Spleen (tissue), 11 donors: ENCODE measurements around the gene GRM8. TPM values are rescaled to one million over a fixed set of nuclear protein-coding genes. Genes with fewer than 3 reads are reported as not detected.

ENCODE experiments used
- DNase-seq: peaks from one replicate; pipeline ENCODE4 v3.0.0-alpha.2; 2020
- H3K27ac ChIP-seq, 8 donors: fragments of 200-600 bp; sonication (generic) in 7 of 8; 1 replicate in 4 of 8; 2 replicates in 4 of 8; pipeline versions ENCODE4 v1.5.0 to v1.8.0; 2016 to 2021; ENCODE audit warnings: inconsistent platforms in 4 of 8, mild to moderate bottlenecking in 4 of 8, moderate library complexity in 1 of 8
- H3K27me3 ChIP-seq, 7 donors: fragments of 200-600 bp; sonication (generic) in 6 of 7; replicated peaks in 1 of 7; 1 replicate in 4 of 7; 2 replicates in 3 of 7; pipeline versions ENCODE4 v1.5.0 to v1.8.0; 2016 to 2021; ENCODE audit warnings: inconsistent platforms in 3 of 7, mild to moderate bottlenecking in 1 of 7
- H3K36me3 ChIP-seq, 6 donors: fragments of 200-600 bp; sonication (generic) in 5 of 6; 1 replicate in 4 of 6; 2 replicates in 2 of 6; pipeline versions ENCODE4 v1.5.0 to v1.8.0; 2016 to 2021; ENCODE audit warnings: inconsistent platforms in 2 of 6
- H3K4me1 ChIP-seq, 6 donors: fragments of 200-600 bp; sonication (generic) in 5 of 6; 1 replicate in 3 of 6; 2 replicates in 3 of 6; pipeline versions ENCODE4 v1.5.0 to v1.8.0; 2016 to 2021; ENCODE audit warnings: inconsistent platforms in 3 of 6
- H3K4me3 ChIP-seq, 8 donors: fragments of 200-600 bp; sonication (generic) in 7 of 8; 1 replicate in 4 of 8; 2 replicates in 4 of 8; pipeline versions ENCODE4 v1.5.0 to v1.8.0; 2016 to 2021; ENCODE audit warnings: inconsistent platforms in 4 of 8, mild to moderate bottlenecking in 4 of 8, moderate library complexity in 2 of 8
- H3K9me3 ChIP-seq, 8 donors: fragments of 200-600 bp; sonication (generic) in 7 of 8; 1 replicate in 4 of 8; 2 replicates in 4 of 8; pipeline versions ENCODE4 v1.5.0 to v1.8.0; 2016 to 2021; ENCODE audit warnings: inconsistent platforms in 4 of 8
- POLR2A ChIP-seq, 3 donors: fragments of 450-650 bp; IDR thresholded peaks; one replicate each; pipeline ENCODE4 v1.5.1; 2017; ENCODE audit warnings: antibody characterized with exemption in 3 of 3, mild to moderate bottlenecking in 1 of 3
- POLR2AphosphoS5 ChIP-seq, 3 donors: sonication (generic); formaldehyde crosslinking; IDR thresholded peaks; one replicate each; pipeline ENCODE4 v1.5.1; 2017; ENCODE audit warnings: antibody characterized with exemption in 3 of 3
- WGBS, 5 donors: extraction: QIAGEN DNeasy Blood & Tissue Kit in 3 of 5; methylation state at CpG; one replicate each; pipeline versions ENCODE4 v1.1.5 to v1.1.7; 2013 to 2018; 5-methylcytosine and 5-hydroxymethylcytosine counted together
- intact Hi-C: fragments of 100-400 bp; cut with DNase I; formaldehyde crosslinking; loops from one replicate; pipeline ENCODE4 v1.15.0; 2023; ENCODE audit warnings: low total_unique reads
- polyA plus RNA-seq, 3 donors: library from polyadenylated mRNA; stranded (reverse); fragments of 200-250 nt; gene quantifications; one replicate each; pipeline ENCODE4 v1.2.1, GENCODE V29; 2013
- total RNA-seq, 7 donors: library from RNA; depleted of rRNA in 3 of 7; stranded (reverse); fragments of >200 nt in 3 of 7; fragmentation: NEBNext Ultra II Directional in 4 of 7; extraction: Animal tissue kit (Norgen Biotek cat#: 25700) in 4 of 7; gene quantifications; one replicate each; pipeline versions ENCODE4 v1.1.0 to v1.2.1, GENCODE V29; 2016 to 2021
- TF ChIP-seq, protein P1 (sequence below), 11 experiments: fragments of 200-600 bp in 7 of 11; fragments of 450-650 bp in 4 of 11; sonication (generic) in 4 of 11; IDR thresholded peaks in 8 of 11; conservative IDR thresholded peaks in 3 of 11; 1 replicate in 7 of 11; 2 replicates in 4 of 11; pipeline versions ENCODE4 v1.4.0 to v1.8.0; 2016 to 2021; ENCODE audit warnings: antibody characterized with exemption in 11 of 11, inconsistent platforms in 4 of 11, mild to moderate bottlenecking in 1 of 11
- donor health status: healthy with polysubstance abuse.
- donor health status: DM: no; HTN: no; CAD: no; lungs with moderate emphysema.
- donor health status: DM: no; HTN: no; CAD: no.
- donor health status: Bipolar disorder and iron deficiency.
- donor health status: healthy.
- donor health status: DM: no; HTN: no; CAD: no.
- donor health status: DM: yes; HTN: yes; CAD: no.

The GRM8 gene
- total and polyA plus RNA-seq, 10 donors: 0.30 to 0.60 TPM; not detected in 8

DNA sequence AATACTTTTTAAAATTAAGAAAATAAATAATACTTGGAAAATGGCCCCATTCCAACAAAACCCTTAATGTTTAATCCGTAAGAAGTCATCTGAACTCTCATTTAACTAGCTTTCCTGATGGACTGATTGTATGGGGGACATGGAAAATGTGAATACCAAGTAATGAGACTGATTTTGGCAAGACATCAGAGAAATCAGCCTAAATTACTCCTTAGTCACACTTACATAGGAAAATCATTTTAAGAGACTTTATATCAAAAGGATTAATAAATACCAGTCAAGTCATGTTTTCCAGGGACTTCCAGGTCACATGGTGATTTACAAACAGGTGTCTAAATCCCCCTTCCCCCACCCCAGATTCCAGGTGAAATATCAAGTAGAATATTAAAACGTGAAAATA is 58.2 kb downstream of the GRM8 start:
- TF ChIP-seq POLR2A (IDR thresholded peaks at IDR 0.05): no peak
- TF ChIP-seq, protein P1, sequence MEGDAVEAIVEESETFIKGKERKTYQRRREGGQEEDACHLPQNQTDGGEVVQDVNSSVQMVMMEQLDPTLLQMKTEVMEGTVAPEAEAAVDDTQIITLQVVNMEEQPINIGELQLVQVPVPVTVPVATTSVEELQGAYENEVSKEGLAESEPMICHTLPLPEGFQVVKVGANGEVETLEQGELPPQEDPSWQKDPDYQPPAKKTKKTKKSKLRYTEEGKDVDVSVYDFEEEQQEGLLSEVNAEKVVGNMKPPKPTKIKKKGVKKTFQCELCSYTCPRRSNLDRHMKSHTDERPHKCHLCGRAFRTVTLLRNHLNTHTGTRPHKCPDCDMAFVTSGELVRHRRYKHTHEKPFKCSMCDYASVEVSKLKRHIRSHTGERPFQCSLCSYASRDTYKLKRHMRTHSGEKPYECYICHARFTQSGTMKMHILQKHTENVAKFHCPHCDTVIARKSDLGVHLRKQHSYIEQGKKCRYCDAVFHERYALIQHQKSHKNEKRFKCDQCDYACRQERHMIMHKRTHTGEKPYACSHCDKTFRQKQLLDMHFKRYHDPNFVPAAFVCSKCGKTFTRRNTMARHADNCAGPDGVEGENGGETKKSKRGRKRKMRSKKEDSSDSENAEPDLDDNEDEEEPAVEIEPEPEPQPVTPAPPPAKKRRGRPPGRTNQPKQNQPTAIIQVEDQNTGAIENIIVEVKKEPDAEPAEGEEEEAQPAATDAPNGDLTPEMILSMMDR (IDR thresholded peaks at IDR 0.05 in 8 of 11, conservative IDR thresholded peaks at IDR 0.05 in 3 of 11): no peak
- TF ChIP-seq POLR2AphosphoS5 (IDR thresholded peaks at IDR 0.05): no peak
- DNase-seq: no peak
- Histone ChIP-seq H3K9me3 (no peaks in the 10 kb centered on the region), H3K36me3 (no peaks in the 10 kb centered on the region), H3K27me3 (peaks cover 0 to 11% (median 0%) of the 10 kb centered on the region in 7 donors), H3K27ac (no peak overlapping the region), H3K4me3 (no peak overlapping the region), H3K4me1 (no peaks in the 10 kb centered on the region)
- 57 to 70% (median 57%) methylated on average over 2 of the region's 2 CpGs for WGBS, 5 donors
- intact Hi-C loops: no loop called here

DNA sequence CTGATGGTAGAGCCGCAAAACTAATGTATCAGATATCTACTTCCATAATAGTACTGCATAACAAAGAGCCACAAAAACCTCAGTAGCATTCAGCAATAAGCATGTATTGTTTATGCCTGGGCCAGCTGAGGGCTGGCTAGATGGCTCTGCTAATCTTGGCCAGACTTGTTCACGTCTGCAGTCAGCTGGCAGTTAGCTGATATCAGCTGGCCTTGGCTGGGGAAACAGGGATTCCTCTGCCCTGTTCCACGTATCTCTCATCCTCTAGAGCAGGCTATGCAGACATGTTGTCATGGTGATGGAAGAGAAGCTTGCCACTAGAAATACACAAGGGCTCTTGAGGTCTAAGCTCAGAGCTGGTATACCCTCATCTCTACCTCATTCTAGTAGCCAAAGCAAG is 62.9 kb downstream of the GRM8 start:
- 44 to 68% (median 56%) methylated on average over 3 of the region's 3 CpGs for WGBS, 5 donors

DNA sequence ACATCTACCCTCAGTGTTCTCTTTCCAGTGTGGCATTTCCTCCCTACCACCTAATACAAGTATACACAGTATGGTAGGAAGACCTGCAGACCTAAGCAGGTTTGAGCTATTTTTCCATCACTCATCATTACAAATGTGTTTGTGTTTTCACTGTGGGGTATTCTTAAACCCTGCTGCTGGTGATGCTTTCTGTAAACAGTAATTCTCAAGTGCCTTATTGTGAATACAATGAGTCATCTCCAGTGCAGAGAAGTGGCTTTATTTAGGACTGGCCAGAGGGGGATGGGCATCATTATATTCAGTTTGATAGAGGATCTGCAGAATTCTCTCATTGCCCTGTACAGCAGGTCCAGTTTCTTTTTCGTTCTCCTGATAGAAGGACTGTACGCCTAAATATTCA is 63.7 kb downstream of the GRM8 start:
- DNase-seq: no peak
- Histone ChIP-seq H3K36me3 (no peaks in the 10 kb centered on the region), H3K27ac (no peak overlapping the region), H3K4me3 (no peak overlapping the region), H3K9me3 (no peaks in the 10 kb centered on the region), H3K27me3 (peaks cover 0 to 6% (median 0%) of the 10 kb centered on the region in 7 donors), H3K4me1 (no peaks in the 10 kb centered on the region)
- intact Hi-C loops: loop anchor here (10.0 kb wide), 1 partner anchor 64 kb away; no protein-coding TSS in a partner anchor
- 74 to 85% (median 81%) methylated on average over 2 of the region's 2 CpGs for WGBS, 5 donors
- no peak for TF ChIP-seq POLR2A (IDR thresholded peaks at IDR 0.05)
- TF ChIP-seq POLR2AphosphoS5 (IDR thresholded peaks at IDR 0.05): no peak
- TF ChIP-seq, protein P1 (IDR thresholded peaks at IDR 0.05 in 8 of 11, conservative IDR thresholded peaks at IDR 0.05 in 3 of 11): no peak

More for the DNA sequence above, 62.9 kb downstream of the GRM8 start:
- Histone ChIP-seq H3K4me3 (no peak overlapping the region), H3K36me3 (no peaks in the 10 kb centered on the region), H3K27ac (no peak overlapping the region), H3K9me3 (no peaks in the 10 kb centered on the region), H3K27me3 (peaks cover 0 to 6% (median 0%) of the 10 kb centered on the region in 7 donors), H3K4me1 (no peaks in the 10 kb centered on the region)
- DNase-seq: no peak
- TF ChIP-seq POLR2AphosphoS5 (IDR thresholded peaks at IDR 0.05) (no peak), POLR2A (IDR thresholded peaks at IDR 0.05) (no peak)
- TF ChIP-seq, protein P1 (IDR thresholded peaks at IDR 0.05 in 8 of 11, conservative IDR thresholded peaks at IDR 0.05 in 3 of 11): no peak
- intact Hi-C loops: loop anchor here (10.0 kb wide), 1 partner anchor 65 kb away; no protein-coding TSS in a partner anchor

DNA sequence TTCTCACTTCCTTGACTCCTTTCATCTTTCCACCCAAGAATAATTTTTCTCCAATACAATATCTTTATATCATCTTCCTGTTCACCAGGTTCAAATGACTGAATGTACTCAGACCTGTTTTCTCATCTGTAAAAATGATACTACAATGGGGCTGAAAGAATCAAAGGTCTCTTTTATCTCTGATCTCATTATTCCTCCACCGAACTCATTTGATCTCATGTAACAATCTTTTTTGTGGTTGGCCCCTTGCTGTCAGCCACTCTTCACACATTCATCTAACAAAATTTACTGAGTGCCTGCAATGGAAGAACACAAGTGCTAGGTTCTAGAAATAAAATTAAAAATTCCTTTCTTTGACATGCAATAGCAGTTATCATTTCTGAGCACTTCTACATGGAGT is 65.0 kb downstream of the GRM8 start:
- no peaks in the 10 kb centered on the region for H3K36me3 ChIP-seq
- H3K27ac ChIP-seq: no peak overlapping the region
- no peak overlapping the region for H3K4me3 ChIP-seq
- no peaks in the 10 kb centered on the region for H3K4me1 ChIP-seq
- WGBS, 5 donors: 73 to 83% (median 77%) methylated on average over 1 of the region's 1 CpG
- peaks cover 0 to 3% (median 0%) of the 10 kb centered on the region in 7 donors for H3K27me3 ChIP-seq
- TF ChIP-seq POLR2AphosphoS5 (IDR thresholded peaks at IDR 0.05) (no peak), POLR2A (IDR thresholded peaks at IDR 0.05) (no peak)
- TF ChIP-seq, protein P1 (IDR thresholded peaks at IDR 0.05 in 8 of 11, conservative IDR thresholded peaks at IDR 0.05 in 3 of 11): no peak
- intact Hi-C loops: loop anchor here (10.0 kb wide), 1 partner anchor 63 kb away; no protein-coding TSS in a partner anchor
- no peak for DNase-seq
- no peaks in the 10 kb centered on the region for H3K9me3 ChIP-seq
